HL-60/S4 (cell line): ENCODE data around the gene DAZAP1.
"Not testable (repeated sequence)": the region's sequence is repeated elsewhere in the genome, so short reads cannot be mapped to it uniquely, and the experiment has no call there.

Experiments
- in situ Hi-C: fragments of 300-500 bp; cut with MboI; formaldehyde crosslinking; loops from 2 replicates; pipeline ENCODE4 v1.14.3; 2022; ENCODE audit warnings: low sequenced_read_pairs

DAZAP1 gene

GRCh38 chr19:1471010-1471514, 63.7 kb downstream of the DAZAP1 start:
- in situ Hi-C loops = no loop called here

- in situ Hi-C loops = no loop called here
Observed at GRCh38 chr19:1471515-1472160, 64.3 kb downstream of the DAZAP1 start.

- in situ Hi-C loops = no loop called here
Observed at GRCh38 chr19:1472231-1473084, 65.1 kb downstream of the DAZAP1 start.

- in situ Hi-C loops = no loop called here
Observed at GRCh38 chr19:1473085-1473851, 65.9 kb downstream of the DAZAP1 start.

GRCh38 chr19:1474011-1474764, 66.8 kb downstream of the DAZAP1 start:
- in situ Hi-C loops = no loop called here

GRCh38 chr19:1474765-1475351, 67.5 kb downstream of the DAZAP1 start:
- in situ Hi-C loops = no loop called here

- in situ Hi-C loops = no loop called here
Observed at GRCh38 chr19:1475751-1476437, 68.5 kb downstream of the DAZAP1 start.

- in situ Hi-C loops = not testable (repeated sequence)
Observed at GRCh38 chr19:1477056-1477455, 69.7 kb downstream of the DAZAP1 start.

GRCh38 chr19:1478934-1479707, 71.7 kb downstream of the DAZAP1 start, which contains the start of gene C19orf25:
Gene C19orf25 (minus strand): TSS chr19:1479215. CDS start chr19:1478903, 312 bp downstream.
- in situ Hi-C loops = no loop called here

GRCh38 chr19:1481224-1481892, 74.0 kb downstream of the DAZAP1 start:
- in situ Hi-C loops = no loop called here

- in situ Hi-C loops = no loop called here
Observed at GRCh38 chr19:1481893-1482360, 74.5 kb downstream of the DAZAP1 start.

- in situ Hi-C loops = no loop called here
Observed at GRCh38 chr19:1482361-1483130, 75.2 kb downstream of the DAZAP1 start.

GRCh38 chr19:1483131-1483978, 76.0 kb downstream of the DAZAP1 start:
- in situ Hi-C loops = no loop called here

- in situ Hi-C loops = no loop called here
Observed at GRCh38 chr19:1483979-1484428, 76.6 kb downstream of the DAZAP1 start.
